CD4-positive, alpha-beta memory T cell (primary cell): ENCODE measurements around the gene KIRREL3. TPM values are rescaled to one million over a fixed set of nuclear protein-coding genes. Genes with fewer than 3 reads are reported as not detected.

Experiments
- CTCF ChIA-PET: fragments of 350-600 bp; sonication (Branson Sonifier 250); formaldehyde crosslinking; loops from one replicate; lab custom pipeline; 2021; ENCODE audit warnings: inconsistent platforms; ENCODE audit not compliant: partially characterized antibody; lab: Charles Lee
- POLR2A ChIA-PET: fragments of 350-600 bp; sonication (Branson Sonifier 250); formaldehyde crosslinking; loops from one replicate; lab custom pipeline; 2021; ENCODE audit not compliant: partially characterized antibody; lab: Charles Lee
- DNase-seq, 5 donors: peaks; one replicate each; pipeline versions ENCODE4 v3.0.0 to v3.0.0-alpha.2; 2020 to 2022; ENCODE audit warnings: mixed read lengths in 1 of 5
- H3K27ac ChIP-seq: one replicate; pipeline ENCODE4 v1.7.0; 2013; ENCODE audit warnings: low read depth, low read length
- H3K27me3 ChIP-seq: 2 replicates; pipeline ENCODE4 v1.7.0; 2013; ENCODE audit warnings: mild to moderate bottlenecking, low read length, moderate library complexity; ENCODE audit not compliant: insufficient read depth
- H3K36me3 ChIP-seq: 2 replicates; pipeline ENCODE4 v1.7.0; 2013; ENCODE audit warnings: mild to moderate bottlenecking, low read length, moderate library complexity; ENCODE audit not compliant: insufficient read depth
- H3K4me1 ChIP-seq: 2 replicates; pipeline ENCODE4 v1.7.0; 2013; ENCODE audit warnings: mild to moderate bottlenecking, low read length, moderate library complexity; ENCODE audit not compliant: insufficient read depth
- H3K4me3 ChIP-seq, 2 donors: one replicate each; pipeline ENCODE4 v1.7.0; 2013; ENCODE audit warnings: low read length in 2 of 2, mild to moderate bottlenecking in 1 of 2
- H3K9me3 ChIP-seq, 2 donors: one replicate each; pipeline ENCODE4 v1.7.0; 2013; ENCODE audit warnings: low read length in 2 of 2, control low read depth in 1 of 2; ENCODE audit not compliant: control insufficient read depth in 1 of 2
- H3K27ac Mint-ChIP-seq, 7 donors: one replicate each; pipeline ENCODE4 v1.8.0; 2020 to 2021; ENCODE audit warnings: mixed read lengths in 7 of 7, mild to moderate bottlenecking in 6 of 7, inconsistent platforms in 3 of 7, moderate library complexity in 3 of 7
- H3K27me3 Mint-ChIP-seq, 2 donors: one replicate each; pipeline ENCODE4 v1.8.0; 2020 to 2021; ENCODE audit warnings: mixed read lengths in 2 of 2
- H3K36me3 Mint-ChIP-seq, 2 donors: one replicate each; pipeline ENCODE4 v1.8.0; 2020 to 2021; ENCODE audit warnings: mixed read lengths in 2 of 2, inconsistent platforms in 1 of 2, mild to moderate bottlenecking in 1 of 2
- H3K4me1 Mint-ChIP-seq, 4 donors: one replicate each; pipeline ENCODE4 v1.8.0; 2020 to 2021; ENCODE audit warnings: mixed read lengths in 4 of 4, mild to moderate bottlenecking in 1 of 4
- H3K4me3 Mint-ChIP-seq, 8 donors: one replicate each; pipeline ENCODE4 v1.8.0; 2020 to 2021; ENCODE audit warnings: mixed read lengths in 8 of 8, mild to moderate bottlenecking in 7 of 8, moderate library complexity in 6 of 8, inconsistent platforms in 3 of 8
- H3K9me3 Mint-ChIP-seq, 8 donors: one replicate each; pipeline ENCODE4 v1.8.0; 2020 to 2021; ENCODE audit warnings: mixed read lengths in 8 of 8, mild to moderate bottlenecking in 5 of 8, inconsistent platforms in 3 of 8, moderate library complexity in 1 of 8
- intact Hi-C: fragments of 100-400 bp; cut with micrococcal nuclease; formaldehyde crosslinking; loops from one replicate; pipeline ENCODE4 v1.15.1; 2023
- polyA plus RNA-seq, 2 donors: library from polyadenylated mRNA; unstranded; fragments of 300-500 nt; fragmentation: Illumina TruSeq; gene quantifications; one replicate each; pipeline ENCODE4 v1.2.3, GENCODE V29; 2021
- total RNA-seq, 2 experiments: library from RNA; stranded (reverse); gene quantifications; one replicate each; pipeline ENCODE4 v1.2.3, GENCODE V29; 2021

Gene KIRREL3
- total and polyA plus RNA-seq, 4 experiments from 2014 or later: not detected

GRCh38 chr11:126861796-126862459, 138.6 kb downstream of the KIRREL3 start:
- Mint-ChIP-seq H3K36me3 (no peaks in the 10 kb centered on the region), H3K27ac (no peak overlapping the region), H3K9me3 (peaks cover 0 to 2% (median 0%) of the 10 kb centered on the region in 8 donors), H3K4me1 (no peaks in the 10 kb centered on the region), H3K4me3 (no peak overlapping the region), H3K27me3 (peaks cover 0 to 2% of the 10 kb centered on the region in 2 donors)
- no peak overlapping the region for H3K4me3 ChIP-seq
- no peaks in the 10 kb centered on the region for H3K36me3 ChIP-seq
- no peaks in the 10 kb centered on the region for H3K9me3 ChIP-seq
- DNase-seq: no peak
- ChIA-PET CTCF (no interaction called here), POLR2A (no interaction called here)
- intact Hi-C loops: no loop called here
- H3K27me3 ChIP-seq: no peaks in the 10 kb centered on the region
- H3K4me1 ChIP-seq: no peaks in the 10 kb centered on the region
- H3K27ac ChIP-seq: no peak overlapping the region

GRCh38 chr11:126857860-126858808, 142.4 kb downstream of the KIRREL3 start:
- Histone ChIP-seq H3K36me3 (no peaks in the 10 kb centered on the region), H3K9me3 (no peaks in the 10 kb centered on the region), H3K27ac (no peak overlapping the region), H3K27me3 (no peaks in the 10 kb centered on the region), H3K4me3 (no peak overlapping the region), H3K4me1 (no peaks in the 10 kb centered on the region)
- peaks cover 0 to under 1% (median 0%) of the 10 kb centered on the region in 8 donors for H3K9me3 Mint-ChIP-seq
- H3K36me3 Mint-ChIP-seq: no peaks in the 10 kb centered on the region
- no peaks in the 10 kb centered on the region for H3K4me1 Mint-ChIP-seq
- intact Hi-C loops: no loop called here
- POLR2A ChIA-PET: no interaction called here
- no peak for DNase-seq
- no peaks in the 10 kb centered on the region for H3K27me3 Mint-ChIP-seq
- H3K4me3 Mint-ChIP-seq: no peak overlapping the region
- CTCF ChIA-PET: no interaction called here
- H3K27ac Mint-ChIP-seq: no peak overlapping the region

- intact Hi-C loops: no loop called here
- POLR2A ChIA-PET: no interaction called here
Observed at GRCh38 chr11:126855536-126855935, 145.0 kb downstream of the KIRREL3 start.

GRCh38 chr11:126853732-126854131, 146.8 kb downstream of the KIRREL3 start:
- H3K4me1 ChIP-seq: no peaks in the 10 kb centered on the region
- no peak overlapping the region for H3K4me3 ChIP-seq
- no peaks in the 10 kb centered on the region for H3K36me3 Mint-ChIP-seq
- no peak overlapping the region for H3K27ac Mint-ChIP-seq
- CTCF ChIA-PET: no interaction called here
- H3K4me1 Mint-ChIP-seq: no peaks in the 10 kb centered on the region
- no peak overlapping the region for H3K27ac ChIP-seq
- no peak for DNase-seq
- no peaks in the 10 kb centered on the region for H3K36me3 ChIP-seq
- POLR2A ChIA-PET: no interaction called here
- H3K27me3 ChIP-seq: no peaks in the 10 kb centered on the region
- H3K9me3 ChIP-seq: no peaks in the 10 kb centered on the region
- H3K9me3 Mint-ChIP-seq: no peaks in the 10 kb centered on the region
- H3K4me3 Mint-ChIP-seq: no peak overlapping the region
- intact Hi-C loops: no loop called here
- no peaks in the 10 kb centered on the region for H3K27me3 Mint-ChIP-seq

More at GRCh38 chr11:126855536-126855935, 145.0 kb downstream of the KIRREL3 start:
- Mint-ChIP-seq H3K36me3 (no peaks in the 10 kb centered on the region), H3K4me1 (no peaks in the 10 kb centered on the region), H3K9me3 (no peaks in the 10 kb centered on the region), H3K27ac (no peak overlapping the region), H3K4me3 (no peak overlapping the region), H3K27me3 (no peaks in the 10 kb centered on the region)
- Histone ChIP-seq H3K27ac (no peak overlapping the region), H3K4me3 (no peak overlapping the region), H3K36me3 (no peaks in the 10 kb centered on the region), H3K9me3 (no peaks in the 10 kb centered on the region), H3K4me1 (no peaks in the 10 kb centered on the region), H3K27me3 (no peaks in the 10 kb centered on the region)
- no peak for DNase-seq
- CTCF ChIA-PET: no interaction called here

- Histone ChIP-seq H3K4me3 (no peak overlapping the region), H3K9me3 (no peaks in the 10 kb centered on the region), H3K36me3 (no peaks in the 10 kb centered on the region), H3K27ac (no peak overlapping the region), H3K27me3 (no peaks in the 10 kb centered on the region), H3K4me1 (no peaks in the 10 kb centered on the region)
- intact Hi-C loops: no loop called here
- no peaks in the 10 kb centered on the region for H3K9me3 Mint-ChIP-seq
- DNase-seq: no peak
- ChIA-PET POLR2A (no interaction called here), CTCF (no interaction called here)
- no peaks in the 10 kb centered on the region for H3K4me1 Mint-ChIP-seq
- H3K36me3 Mint-ChIP-seq: no peaks in the 10 kb centered on the region
- H3K27ac Mint-ChIP-seq: no peak overlapping the region
- H3K4me3 Mint-ChIP-seq: no peak overlapping the region
- H3K27me3 Mint-ChIP-seq: no peaks in the 10 kb centered on the region
Observed at GRCh38 chr11:126844789-126845188, 155.8 kb downstream of the KIRREL3 start.

- Histone ChIP-seq H3K36me3 (no peaks in the 10 kb centered on the region), H3K4me3 (no peak overlapping the region), H3K4me1 (no peaks in the 10 kb centered on the region), H3K27me3 (no peaks in the 10 kb centered on the region), H3K27ac (no peak overlapping the region), H3K9me3 (no peaks in the 10 kb centered on the region)
- POLR2A ChIA-PET: no interaction called here
- Mint-ChIP-seq H3K36me3 (no peaks in the 10 kb centered on the region), H3K4me1 (no peaks in the 10 kb centered on the region), H3K4me3 (no peak overlapping the region), H3K27me3 (no peaks in the 10 kb centered on the region), H3K9me3 (no peaks in the 10 kb centered on the region), H3K27ac (no peak overlapping the region)
- DNase-seq: no peak
- CTCF ChIA-PET: no interaction called here
- intact Hi-C loops: no loop called here
Observed at GRCh38 chr11:126843096-126843495, 157.5 kb downstream of the KIRREL3 start.

GRCh38 chr11:126841999-126842398, 158.6 kb downstream of the KIRREL3 start:
- Mint-ChIP-seq H3K36me3 (no peaks in the 10 kb centered on the region), H3K9me3 (no peaks in the 10 kb centered on the region), H3K4me3 (no peak overlapping the region), H3K27me3 (no peaks in the 10 kb centered on the region), H3K27ac (no peak overlapping the region), H3K4me1 (no peaks in the 10 kb centered on the region)
- H3K27ac ChIP-seq: no peak overlapping the region
- intact Hi-C loops: no loop called here
- no peak overlapping the region for H3K4me3 ChIP-seq
- ChIA-PET POLR2A (no interaction called here), CTCF (no interaction called here)
- H3K4me1 ChIP-seq: no peaks in the 10 kb centered on the region
- no peaks in the 10 kb centered on the region for H3K27me3 ChIP-seq
- DNase-seq: no peak
- no peaks in the 10 kb centered on the region for H3K36me3 ChIP-seq
- no peaks in the 10 kb centered on the region for H3K9me3 ChIP-seq
